KMS-11 (cell line): ENCODE results near the gene UGT1A10.

ENCODE experiments used
- H2AFZ ChIP-seq: fragments of 200-600 bp; sonication (generic); 2 replicates; pipeline ENCODE4 v1.6.1; 2016; ENCODE audit warnings: antibody characterized with exemption, mixed run types, low read depth
- H3K27ac ChIP-seq: fragments of 200-600 bp; sonication (generic); 2 replicates; pipeline ENCODE4 v1.6.1; 2016; ENCODE audit warnings: mild to moderate bottlenecking, mixed run types
- H3K27me3 ChIP-seq: fragments of 200-600 bp; sonication (generic); 2 replicates; pipeline ENCODE4 v1.6.1; 2017; ENCODE audit warnings: mild to moderate bottlenecking, low read depth, mixed run types, moderate library complexity; ENCODE audit not compliant: insufficient read depth
- H3K36me3 ChIP-seq: fragments of 200-600 bp; sonication (generic); 2 replicates; pipeline ENCODE4 v1.6.1; 2017; ENCODE audit warnings: mild to moderate bottlenecking, mixed run types; ENCODE audit not compliant: insufficient read depth
- H3K4me1 ChIP-seq: fragments of 200-600 bp; sonication (generic); 2 replicates; pipeline ENCODE4 v1.6.1; 2016; ENCODE audit warnings: mild to moderate bottlenecking, low read depth, mixed run types; ENCODE audit not compliant: poor library complexity, severe bottlenecking
- H3K4me2 ChIP-seq: fragments of 200-600 bp; sonication (generic); 2 replicates; pipeline ENCODE4 v1.7.0; 2016; ENCODE audit warnings: mild to moderate bottlenecking, mixed run types
- H3K4me3 ChIP-seq: fragments of 200-600 bp; sonication (generic); IDR thresholded peaks from 2 replicates; pipeline ENCODE4 v1.6.1; 2017; ENCODE audit warnings: low read depth, low read length, mixed read lengths; ENCODE audit not compliant: insufficient read depth
- H3K79me2 ChIP-seq: fragments of 200-600 bp; sonication (generic); 2 replicates; pipeline ENCODE4 v1.6.1; 2016; ENCODE audit warnings: low read depth, mixed run types; ENCODE audit not compliant: insufficient read depth
- H3K9ac ChIP-seq: fragments of 200-600 bp; sonication (generic); 2 replicates; pipeline ENCODE4 v1.6.1; 2016; ENCODE audit warnings: mild to moderate bottlenecking, mixed run types
- H4K20me1 ChIP-seq: fragments of 200-600 bp; sonication (generic); 2 replicates; pipeline ENCODE4 v1.6.1; 2016; ENCODE audit warnings: mild to moderate bottlenecking, mixed run types; ENCODE audit not compliant: insufficient read depth
- CTCF ChIP-seq: fragments of 200-600 bp; sonication (generic); conservative IDR thresholded peaks from 2 replicates; pipeline ENCODE4 v1.6.1; 2017; ENCODE audit warnings: low read depth, mild to moderate bottlenecking, antibody characterized with exemption, low read length, moderate library complexity, mixed read lengths

The UGT1A10 gene

GRCh38 chr2:233821196-233821595 is 184.9 kb downstream of the UGT1A10 start:
- H3K9ac ChIP-seq: no peak overlapping the region
- no peak overlapping the region for H3K4me3 ChIP-seq
- no peaks in the 10 kb centered on the region for H3K36me3 ChIP-seq
- no peak overlapping the region for H3K4me2 ChIP-seq
- H3K4me1 ChIP-seq: no peaks in the 10 kb centered on the region
- H2AFZ ChIP-seq: no peak overlapping the region
- H3K27me3 ChIP-seq: no peaks in the 10 kb centered on the region
- TF ChIP-seq CTCF: no peak
- no peaks in the 10 kb centered on the region for H4K20me1 ChIP-seq
- H3K27ac ChIP-seq: no peak overlapping the region
- no peaks in the 10 kb centered on the region for H3K79me2 ChIP-seq

- no peaks in the 10 kb centered on the region for H4K20me1 ChIP-seq
Observed at GRCh38 chr2:233821709-233822100, 185.5 kb downstream of the UGT1A10 start.

GRCh38 chr2:233822101-233822771 is 186.0 kb downstream of the UGT1A10 start:
- H3K79me2 ChIP-seq: no peaks in the 10 kb centered on the region
- TF ChIP-seq CTCF: no peak
- no peak overlapping the region for H3K4me2 ChIP-seq
- no peak overlapping the region for H3K27ac ChIP-seq
- H3K4me3 ChIP-seq: no peak overlapping the region
- H4K20me1 ChIP-seq: no peaks in the 10 kb centered on the region
- no peak overlapping the region for H2AFZ ChIP-seq
- no peaks in the 10 kb centered on the region for H3K27me3 ChIP-seq
- no peak overlapping the region for H3K9ac ChIP-seq
- H3K36me3 ChIP-seq: no peaks in the 10 kb centered on the region
- no peaks in the 10 kb centered on the region for H3K4me1 ChIP-seq

More at GRCh38 chr2:233821709-233822100, 185.5 kb downstream of the UGT1A10 start:
- no peaks in the 10 kb centered on the region for H3K79me2 ChIP-seq
- TF ChIP-seq CTCF: no peak
- no peak overlapping the region for H3K4me2 ChIP-seq
- no peak overlapping the region for H2AFZ ChIP-seq
- no peaks in the 10 kb centered on the region for H3K4me1 ChIP-seq
- H3K9ac ChIP-seq: no peak overlapping the region
- no peak overlapping the region for H3K27ac ChIP-seq
- no peak overlapping the region for H3K4me3 ChIP-seq
- H3K27me3 ChIP-seq: no peaks in the 10 kb centered on the region
- no peaks in the 10 kb centered on the region for H3K36me3 ChIP-seq
